ENCODE measurements around the gene NKAP.

DNA sequence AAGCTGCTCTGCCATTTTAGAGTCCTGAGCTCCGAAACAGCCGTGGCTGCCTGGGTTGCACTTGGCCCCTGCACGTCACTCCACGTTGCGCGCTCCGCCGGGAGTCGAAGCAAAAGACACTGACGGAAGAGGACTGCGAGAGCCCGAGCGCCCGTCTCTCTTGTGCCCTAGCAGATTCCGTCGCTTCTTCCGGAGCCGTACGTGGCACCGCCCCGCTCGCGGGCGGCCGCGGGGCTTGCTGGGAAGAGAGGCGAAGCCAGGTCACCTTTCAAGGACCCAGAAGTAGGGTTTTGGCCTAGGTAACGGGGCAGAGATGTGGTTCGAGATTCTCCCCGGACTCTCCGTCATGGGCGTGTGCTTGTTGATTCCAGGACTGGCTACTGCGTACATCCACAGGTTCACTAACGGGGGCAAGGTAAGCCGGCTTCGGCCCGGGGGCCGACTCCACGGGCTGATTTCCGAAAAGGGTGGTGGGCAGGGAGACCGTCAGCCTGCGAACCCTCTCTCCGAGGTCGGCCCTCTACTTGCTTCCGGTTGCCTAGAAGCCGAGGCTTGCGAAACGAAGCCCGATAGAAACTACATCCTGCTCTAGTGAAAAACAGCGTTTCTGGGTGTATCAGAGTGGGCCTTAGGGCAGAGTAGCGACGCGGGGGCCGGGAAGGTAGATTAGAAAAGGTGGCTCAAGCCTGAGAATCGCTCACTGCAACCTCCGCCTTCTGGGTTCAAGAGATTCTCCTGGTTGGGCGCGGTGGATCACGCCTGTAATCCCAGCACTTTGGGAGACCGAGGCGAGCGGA, 71.8 kb downstream of the NKAP start, which contains the start of the genes NDUFA1 and RNF113A:
- TF ChIP-seq, protein P1, sequence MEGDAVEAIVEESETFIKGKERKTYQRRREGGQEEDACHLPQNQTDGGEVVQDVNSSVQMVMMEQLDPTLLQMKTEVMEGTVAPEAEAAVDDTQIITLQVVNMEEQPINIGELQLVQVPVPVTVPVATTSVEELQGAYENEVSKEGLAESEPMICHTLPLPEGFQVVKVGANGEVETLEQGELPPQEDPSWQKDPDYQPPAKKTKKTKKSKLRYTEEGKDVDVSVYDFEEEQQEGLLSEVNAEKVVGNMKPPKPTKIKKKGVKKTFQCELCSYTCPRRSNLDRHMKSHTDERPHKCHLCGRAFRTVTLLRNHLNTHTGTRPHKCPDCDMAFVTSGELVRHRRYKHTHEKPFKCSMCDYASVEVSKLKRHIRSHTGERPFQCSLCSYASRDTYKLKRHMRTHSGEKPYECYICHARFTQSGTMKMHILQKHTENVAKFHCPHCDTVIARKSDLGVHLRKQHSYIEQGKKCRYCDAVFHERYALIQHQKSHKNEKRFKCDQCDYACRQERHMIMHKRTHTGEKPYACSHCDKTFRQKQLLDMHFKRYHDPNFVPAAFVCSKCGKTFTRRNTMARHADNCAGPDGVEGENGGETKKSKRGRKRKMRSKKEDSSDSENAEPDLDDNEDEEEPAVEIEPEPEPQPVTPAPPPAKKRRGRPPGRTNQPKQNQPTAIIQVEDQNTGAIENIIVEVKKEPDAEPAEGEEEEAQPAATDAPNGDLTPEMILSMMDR (IDR thresholded peaks at IDR 0.05) = no peak
- peak; percentile 94 for TF ChIP-seq POLR2AphosphoS5 (IDR thresholded peaks at IDR 0.05; ENCODE audit: low read depth, low read length)
